ENCODE results near the gene NAA38. TPM values are rescaled to one million over a fixed set of nuclear protein-coding genes. Genes with fewer than 3 reads are reported as not detected.

NAA38 gene
- total RNA-seq, 6 experiments from 2014 or later: 27.2 to 43.0 (median 30.8) TPM

GRCh38 chr17:7851438-7852261 lies 5.7 kb downstream of the NAA38 start:
- Histone ChIP-seq H3K27ac (no peak overlapping the region), H3K4me3 (peak overlapping the region in 1 of 3 donors; percentile 5), H3K27me3 (no peaks in the 10 kb centered on the region), H3K9me3 (no peaks in the 10 kb centered on the region), H3K4me1 (peaks cover 0 to 15% (median 4%) of the 10 kb centered on the region in 4 donors), H3K36me3 (peaks cover 0 to 53% (median 22%) of the 10 kb centered on the region in 4 donors)
- WGBS (ENCODE audit: insufficient coverage, low coverage, low lambda C conversion rate, missing lambda C conversion rate): 48% methylated on average over 9 of the region's 60 CpGs
- no peak for TF ChIP-seq POLR2A (IDR thresholded peaks at IDR 0.05)
- TF ChIP-seq CTCF (IDR thresholded peaks at IDR 0.05): peak; percentile 96 to 99 (median 97)
- ATAC-seq (peak; percentile 79 to 91 (median 83)), DNase-seq (peak; percentile 91 to 92 (median 92))
- intact Hi-C loops (cut with DNase I): loop anchor here in 1 of 2 donors (5.0 kb wide), 1 partner anchor 34 kb away; no protein-coding TSS in a partner anchor

DNA sequence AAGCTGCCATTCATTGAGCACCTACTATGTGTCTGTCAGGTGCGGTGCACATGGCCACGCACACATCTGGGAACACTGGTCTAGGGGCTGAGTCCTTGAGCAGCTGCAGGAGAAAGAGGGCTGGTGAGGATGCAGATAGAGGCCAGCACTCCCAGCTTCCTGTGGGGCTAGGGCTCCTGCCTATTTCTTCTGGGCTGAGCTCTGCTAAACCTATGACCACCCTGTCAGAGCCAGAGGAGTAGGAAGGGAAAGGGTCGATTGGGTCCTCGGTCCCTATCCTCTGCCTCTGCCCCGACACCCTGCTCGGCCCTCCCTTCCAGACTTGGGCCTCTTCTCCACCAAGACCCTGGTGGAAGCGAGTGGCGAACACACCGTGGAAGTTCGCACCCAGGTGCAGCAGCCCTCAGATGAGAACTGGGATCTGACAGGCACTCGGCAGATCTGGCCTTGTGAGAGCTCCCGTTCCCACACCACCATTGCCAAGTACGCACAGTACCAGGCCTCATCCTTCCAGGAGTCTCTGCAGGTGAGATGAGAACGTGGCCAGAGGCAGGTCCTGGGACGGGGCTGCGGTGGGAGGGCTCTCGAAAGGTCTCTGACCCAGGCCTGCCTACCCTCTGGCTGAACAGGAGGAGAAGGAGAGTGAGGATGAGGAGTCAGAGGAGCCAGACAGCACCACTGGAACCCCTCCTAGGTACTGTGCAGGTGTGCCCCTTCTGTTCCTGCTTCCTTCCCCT lies 6.5 kb downstream of the NAA38 start:
- WGBS (ENCODE audit: insufficient coverage, low coverage, low lambda C conversion rate, missing lambda C conversion rate): 87% methylated on average over 4 of the region's 17 CpGs
- peaks cover 0 to 60% (median 25%) of the 10 kb centered on the region in 4 donors for H3K36me3 ChIP-seq

GRCh38 chr17:7849751-7850504 lies 7.4 kb downstream of the NAA38 start:
- Histone ChIP-seq H3K4me1 (peaks cover 0 to 9% (median 4%) of the 10 kb centered on the region in 4 donors), H3K4me3 (no peak overlapping the region), H3K9me3 (no peaks in the 10 kb centered on the region), H3K36me3 (peaks cover 0 to 69% (median 25%) of the 10 kb centered on the region in 4 donors), H3K27ac (no peak overlapping the region), H3K27me3 (no peaks in the 10 kb centered on the region)
- ATAC-seq (no peak), DNase-seq (no peak)
- WGBS (ENCODE audit: insufficient coverage, low coverage, low lambda C conversion rate, missing lambda C conversion rate): 92% methylated on average over 1 of the region's 12 CpGs
- TF ChIP-seq CTCF (IDR thresholded peaks at IDR 0.05): no peak
- no peak for TF ChIP-seq POLR2A (IDR thresholded peaks at IDR 0.05)
- intact Hi-C loops (cut with DNase I): loop anchor here in 1 of 2 donors (5.0 kb wide), 1 partner anchor 33 kb away; no protein-coding TSS in a partner anchor

More for the DNA sequence above, 6.5 kb downstream of the NAA38 start:
- peak in 2 of 3 donors; percentile 51 to 58 for DNase-seq
- H3K4me3 ChIP-seq: peak overlapping the region in 1 of 3 donors; percentile 5
- TF ChIP-seq CTCF (IDR thresholded peaks at IDR 0.05): no peak
- intact Hi-C loops (cut with DNase I): loop anchor here in 1 of 2 donors (5.0 kb wide), 1 partner anchor 34 kb away; no protein-coding TSS in a partner anchor
- no peak overlapping the region for H3K27ac ChIP-seq
- no peaks in the 10 kb centered on the region for H3K27me3 ChIP-seq
- no peak for ATAC-seq
- H3K9me3 ChIP-seq: no peaks in the 10 kb centered on the region
- H3K4me1 ChIP-seq: peaks cover 0 to 7% (median 0%) of the 10 kb centered on the region in 4 donors

- DNase-seq: peak in 2 of 3 donors; percentile 27 to 48
- no peak overlapping the region for H3K4me3 ChIP-seq
- WGBS (ENCODE audit: insufficient coverage, low coverage, low lambda C conversion rate, missing lambda C conversion rate): 60% methylated on average over 1 of the region's 35 CpGs
- ATAC-seq: no peak
- H3K9me3 ChIP-seq: no peaks in the 10 kb centered on the region
- no peak overlapping the region for H3K27ac ChIP-seq
- TF ChIP-seq POLR2A (IDR thresholded peaks at IDR 0.05): no peak
- TF ChIP-seq CTCF (IDR thresholded peaks at IDR 0.05): no peak
- intact Hi-C loops (cut with DNase I): no loop called here
- no peaks in the 10 kb centered on the region for H3K27me3 ChIP-seq
- H3K4me1 ChIP-seq: peaks cover 0 to 10% (median 4%) of the 10 kb centered on the region in 4 donors
- H3K36me3 ChIP-seq: peaks cover 0 to 69% (median 25%) of the 10 kb centered on the region in 4 donors
Observed at GRCh38 chr17:7849130-7849750, 8.1 kb downstream of the NAA38 start.

All from right lobe of liver (tissue), 6 donors.